Astrocyte (in vitro differentiated cells and primary cell): ENCODE measurements around the gene PCNA. TPM values are rescaled to one million over a fixed set of nuclear protein-coding genes. Genes with fewer than 3 reads are reported as not detected.

Source experiments
- DNase-seq: peaks from one replicate; pipeline ENCODE4 v3.0.0-alpha.2; 2010; ENCODE audit warnings: low read depth
- FAIRE-seq: peaks from 2 replicates; lab custom pipeline; 2011; peaks lifted over from hg19 to GRCh38; lab: Jason Lieb, UNC
- H2AFZ ChIP-seq: 2 replicates; pipeline ENCODE4 v1.6.0; 2012; ENCODE audit warnings: low read depth, low read length, inconsistent platforms
- H3K27ac ChIP-seq: 2 replicates; pipeline ENCODE4 v1.5.1; 2011; ENCODE audit warnings: low read depth, low read length, inconsistent platforms
- H3K27me3 ChIP-seq: 2 replicates; pipeline ENCODE4 v1.6.0; 2011; ENCODE audit warnings: low read length, inconsistent platforms; ENCODE audit not compliant: insufficient read depth
- H3K36me3 ChIP-seq: 2 replicates; pipeline ENCODE4 v1.5.1; 2011; ENCODE audit warnings: low read length, inconsistent platforms; ENCODE audit not compliant: insufficient read depth
- H3K4me1 ChIP-seq: 2 replicates; pipeline ENCODE4 v1.5.1; 2011; ENCODE audit warnings: low read length, inconsistent platforms; ENCODE audit not compliant: insufficient read depth
- H3K4me2 ChIP-seq: 2 replicates; pipeline ENCODE4 v1.6.0; 2012; ENCODE audit warnings: low read length, inconsistent platforms
- H3K4me3 ChIP-seq: 2 replicates; pipeline ENCODE4 v1.5.1; 2011; ENCODE audit warnings: low read depth, mild to moderate bottlenecking, low read length, inconsistent platforms; ENCODE audit not compliant: insufficient read depth
- H3K79me2 ChIP-seq: 2 replicates; pipeline ENCODE4 v1.6.0; 2012; ENCODE audit warnings: mild to moderate bottlenecking, low read length, inconsistent platforms; ENCODE audit not compliant: insufficient read depth
- H3K9ac ChIP-seq: 2 replicates; pipeline ENCODE4 v1.6.0; 2012; ENCODE audit warnings: mild to moderate bottlenecking, low read length, inconsistent platforms
- H3K9me3 ChIP-seq: 2 replicates; pipeline ENCODE4 v1.5.1; 2012; ENCODE audit warnings: low read depth, mild to moderate bottlenecking, low read length, inconsistent platforms; ENCODE audit not compliant: insufficient read depth
- H4K20me1 ChIP-seq: 2 replicates; pipeline ENCODE4 v1.6.0; 2012; ENCODE audit warnings: low read length, inconsistent platforms; ENCODE audit not compliant: insufficient read depth
- H3K27ac Mint-ChIP-seq: one replicate; pipeline ENCODE4 v1.8.0; 2021; ENCODE audit warnings: mild to moderate bottlenecking, mixed read lengths; ENCODE audit not compliant: unreplicated experiment
- H3K27me3 Mint-ChIP-seq: one replicate; pipeline ENCODE4 v1.8.0; 2021; ENCODE audit warnings: low read depth, mixed read lengths; ENCODE audit not compliant: unreplicated experiment
- H3K36me3 Mint-ChIP-seq: one replicate; pipeline ENCODE4 v1.8.0; 2021; ENCODE audit warnings: low read depth, mixed read lengths; ENCODE audit not compliant: unreplicated experiment
- H3K4me1 Mint-ChIP-seq: one replicate; pipeline ENCODE4 v1.8.0; 2021; ENCODE audit warnings: low read depth, mixed read lengths; ENCODE audit not compliant: unreplicated experiment
- H3K4me3 Mint-ChIP-seq: one replicate; pipeline ENCODE4 v1.8.0; 2021; ENCODE audit warnings: mild to moderate bottlenecking, moderate library complexity, mixed read lengths; ENCODE audit not compliant: unreplicated experiment
- H3K9me3 Mint-ChIP-seq: one replicate; pipeline ENCODE4 v1.8.0; 2021; ENCODE audit warnings: mild to moderate bottlenecking, mixed read lengths; ENCODE audit not compliant: unreplicated experiment
- EZH2 ChIP-seq: IDR thresholded peaks from 2 replicates; pipeline ENCODE4 v1.6.1; 2012; ENCODE audit warnings: mild to moderate bottlenecking, low read length, inconsistent platforms; ENCODE audit not compliant: insufficient read depth
- total RNA-seq: library from RNA; stranded (reverse); gene quantifications from 2 replicates; pipeline ENCODE4 v1.2.1, GENCODE V29; 2021
- TF ChIP-seq, protein P1 (sequence below): IDR thresholded peaks from 2 replicates; pipeline ENCODE4 v1.5.1; 2011; ENCODE audit warnings: low read depth, mild to moderate bottlenecking, inconsistent platforms, low read length, moderate library complexity; ENCODE audit not compliant: insufficient read depth

The PCNA gene
- total RNA-seq, 1 donor from 2014 or later = 77.6 TPM

DNA sequence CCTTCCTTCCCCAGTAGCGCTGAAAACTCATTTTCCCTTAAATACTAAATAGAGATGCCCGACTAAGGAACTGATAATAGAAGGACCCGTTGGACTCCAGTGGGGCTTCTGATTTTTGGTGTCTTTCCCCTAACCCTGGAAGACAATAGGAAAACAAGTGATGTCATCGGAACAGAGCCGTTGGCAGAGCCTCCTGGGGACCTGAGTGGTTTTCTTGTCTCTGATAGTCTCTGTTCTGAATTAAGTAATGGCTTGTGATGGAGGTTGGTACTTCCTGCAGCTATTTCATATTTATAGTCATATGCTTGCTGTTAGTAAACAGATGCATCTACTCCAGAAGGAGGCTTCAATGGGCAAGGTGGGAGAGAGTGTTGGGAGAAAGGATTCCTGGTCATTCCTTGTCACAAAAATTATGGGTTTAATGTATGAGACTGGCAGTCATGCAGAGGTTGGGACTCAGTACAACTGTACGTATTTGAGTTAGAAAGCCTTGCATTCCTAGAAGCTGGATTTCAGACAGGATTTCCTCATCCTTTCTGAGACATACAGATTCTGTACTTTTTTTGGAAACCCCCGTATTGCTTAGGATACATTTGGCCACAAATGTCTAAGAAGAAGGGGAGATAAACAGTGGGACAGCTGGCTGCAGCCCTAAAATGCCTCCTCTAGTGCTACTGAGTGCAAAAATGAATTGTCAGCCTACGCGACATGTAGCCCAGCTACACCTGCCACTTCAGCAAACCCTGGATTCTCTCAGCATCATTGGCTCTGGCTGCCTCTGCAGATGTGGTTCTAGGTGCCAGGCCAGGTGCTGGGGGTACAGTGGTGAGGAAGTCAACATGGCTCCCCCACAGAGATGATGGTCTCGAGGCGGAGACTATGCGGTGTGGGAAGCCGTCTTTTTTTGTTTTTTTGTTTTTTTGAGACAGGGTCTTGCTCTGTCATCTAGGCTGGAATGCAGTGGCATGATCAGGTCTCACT, 45.2 kb upstream of the PCNA start:
- no peak overlapping the region for H3K27ac Mint-ChIP-seq

DNA sequence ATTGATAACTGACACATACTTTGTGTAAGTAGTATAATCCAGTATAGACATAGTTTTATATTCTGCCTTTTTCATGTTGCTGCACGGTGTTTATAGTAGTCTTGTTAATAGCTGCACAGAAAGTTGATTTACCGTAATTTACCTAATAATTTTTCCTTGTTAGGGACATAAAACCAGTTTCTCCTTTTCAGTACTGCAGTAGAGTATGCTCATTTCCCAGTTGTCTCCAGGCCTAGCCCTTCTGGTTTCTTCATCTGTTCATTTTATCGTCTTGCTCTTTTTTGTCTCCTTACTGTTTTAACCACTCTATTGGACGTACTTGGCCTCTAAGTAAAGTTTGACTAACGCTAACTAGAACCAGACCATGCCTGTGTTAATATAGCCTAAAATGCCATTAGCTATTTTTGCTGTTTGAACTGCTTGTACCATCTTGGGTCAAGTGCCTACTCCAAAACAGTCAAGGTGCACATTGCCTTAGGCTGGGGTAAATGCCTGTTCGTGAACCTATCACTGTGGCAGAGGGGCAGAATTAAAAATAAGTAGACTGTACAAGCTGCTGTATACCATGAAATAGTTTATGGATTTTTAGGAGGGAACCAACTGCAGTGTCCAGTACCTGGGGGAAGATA, 41.9 kb upstream of the PCNA start:
- no peak for FAIRE-seq
- H3K36me3 Mint-ChIP-seq = peaks cover 4% of the 10 kb centered on the region

More for the DNA sequence above, 45.2 kb upstream of the PCNA start:
- no peak overlapping the region for H3K4me3 ChIP-seq
- no peaks in the 10 kb centered on the region for H3K9me3 ChIP-seq
- H3K4me2 ChIP-seq = no peak overlapping the region
- H3K4me1 ChIP-seq = peaks cover 13% of the 10 kb centered on the region
- H3K27me3 Mint-ChIP-seq = no peaks in the 10 kb centered on the region
- no peak overlapping the region for H3K9ac ChIP-seq
- H3K4me3 Mint-ChIP-seq = no peak overlapping the region
- TF ChIP-seq, protein P1, sequence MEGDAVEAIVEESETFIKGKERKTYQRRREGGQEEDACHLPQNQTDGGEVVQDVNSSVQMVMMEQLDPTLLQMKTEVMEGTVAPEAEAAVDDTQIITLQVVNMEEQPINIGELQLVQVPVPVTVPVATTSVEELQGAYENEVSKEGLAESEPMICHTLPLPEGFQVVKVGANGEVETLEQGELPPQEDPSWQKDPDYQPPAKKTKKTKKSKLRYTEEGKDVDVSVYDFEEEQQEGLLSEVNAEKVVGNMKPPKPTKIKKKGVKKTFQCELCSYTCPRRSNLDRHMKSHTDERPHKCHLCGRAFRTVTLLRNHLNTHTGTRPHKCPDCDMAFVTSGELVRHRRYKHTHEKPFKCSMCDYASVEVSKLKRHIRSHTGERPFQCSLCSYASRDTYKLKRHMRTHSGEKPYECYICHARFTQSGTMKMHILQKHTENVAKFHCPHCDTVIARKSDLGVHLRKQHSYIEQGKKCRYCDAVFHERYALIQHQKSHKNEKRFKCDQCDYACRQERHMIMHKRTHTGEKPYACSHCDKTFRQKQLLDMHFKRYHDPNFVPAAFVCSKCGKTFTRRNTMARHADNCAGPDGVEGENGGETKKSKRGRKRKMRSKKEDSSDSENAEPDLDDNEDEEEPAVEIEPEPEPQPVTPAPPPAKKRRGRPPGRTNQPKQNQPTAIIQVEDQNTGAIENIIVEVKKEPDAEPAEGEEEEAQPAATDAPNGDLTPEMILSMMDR = no peak
- no peak for TF ChIP-seq EZH2
- H3K27me3 ChIP-seq = no peaks in the 10 kb centered on the region
- peaks cover 4% of the 10 kb centered on the region for H3K36me3 Mint-ChIP-seq
- H4K20me1 ChIP-seq = peaks cover 71% of the 10 kb centered on the region
- no peak overlapping the region for H3K27ac ChIP-seq
- H2AFZ ChIP-seq = no peak overlapping the region
- peaks cover 19% of the 10 kb centered on the region for H3K4me1 Mint-ChIP-seq
- H3K9me3 Mint-ChIP-seq = no peaks in the 10 kb centered on the region
- FAIRE-seq = no peak
- peaks cover 63% of the 10 kb centered on the region for H3K79me2 ChIP-seq
- H3K36me3 ChIP-seq = no peaks in the 10 kb centered on the region
- DNase-seq = no peak

More for the DNA sequence above, 41.9 kb upstream of the PCNA start:
- H4K20me1 ChIP-seq = peaks cover 57% of the 10 kb centered on the region
- Mint-ChIP-seq H3K27me3 (no peaks in the 10 kb centered on the region), H3K9me3 (no peaks in the 10 kb centered on the region), H3K4me3 (no peak overlapping the region), H3K4me1 (peaks cover 17% of the 10 kb centered on the region), H3K27ac (no peak overlapping the region)
- TF ChIP-seq, protein P1 = no peak
- TF ChIP-seq EZH2 = no peak
- no peaks in the 10 kb centered on the region for H3K9me3 ChIP-seq
- no peaks in the 10 kb centered on the region for H3K36me3 ChIP-seq
- peaks cover 8% of the 10 kb centered on the region for H3K4me1 ChIP-seq
- no peak overlapping the region for H3K27ac ChIP-seq
- H3K4me2 ChIP-seq = no peak overlapping the region
- DNase-seq = no peak
- H2AFZ ChIP-seq = no peak overlapping the region
- no peak overlapping the region for H3K9ac ChIP-seq
- H3K4me3 ChIP-seq = no peak overlapping the region
- H3K27me3 ChIP-seq = no peaks in the 10 kb centered on the region
- peaks cover 58% of the 10 kb centered on the region for H3K79me2 ChIP-seq
